Activated T-cell treated with anti-CD3 and anti-CD28 coated beads, Interleukin-2, amount 50 U/mL, for 24 hours (primary cell): ENCODE measurements around the gene BRWD1.

Source experiments
- DNase-seq: peaks from one replicate; pipeline ENCODE4 v3.0.0-alpha.2; 2020
- H3K27ac Mint-ChIP-seq: 2 replicates; pipeline ENCODE4 v1.8.0; 2020; ENCODE audit warnings: mild to moderate bottlenecking, mixed read lengths
- H3K27me3 Mint-ChIP-seq: 2 replicates; pipeline ENCODE4 v1.8.0; 2020; ENCODE audit warnings: mixed read lengths
- H3K36me3 Mint-ChIP-seq: 2 replicates; pipeline ENCODE4 v1.8.0; 2020; ENCODE audit warnings: low read depth, mixed read lengths
- H3K4me1 Mint-ChIP-seq: 2 replicates; pipeline ENCODE4 v1.8.0; 2020; ENCODE audit warnings: low read depth, mixed read lengths
- H3K4me3 Mint-ChIP-seq: 2 replicates; pipeline ENCODE4 v1.8.0; 2020; ENCODE audit warnings: mild to moderate bottlenecking, moderate library complexity, mixed read lengths
- H3K9me3 Mint-ChIP-seq: 2 replicates; pipeline ENCODE4 v1.8.0; 2020; ENCODE audit warnings: mixed read lengths

Gene BRWD1

DNA sequence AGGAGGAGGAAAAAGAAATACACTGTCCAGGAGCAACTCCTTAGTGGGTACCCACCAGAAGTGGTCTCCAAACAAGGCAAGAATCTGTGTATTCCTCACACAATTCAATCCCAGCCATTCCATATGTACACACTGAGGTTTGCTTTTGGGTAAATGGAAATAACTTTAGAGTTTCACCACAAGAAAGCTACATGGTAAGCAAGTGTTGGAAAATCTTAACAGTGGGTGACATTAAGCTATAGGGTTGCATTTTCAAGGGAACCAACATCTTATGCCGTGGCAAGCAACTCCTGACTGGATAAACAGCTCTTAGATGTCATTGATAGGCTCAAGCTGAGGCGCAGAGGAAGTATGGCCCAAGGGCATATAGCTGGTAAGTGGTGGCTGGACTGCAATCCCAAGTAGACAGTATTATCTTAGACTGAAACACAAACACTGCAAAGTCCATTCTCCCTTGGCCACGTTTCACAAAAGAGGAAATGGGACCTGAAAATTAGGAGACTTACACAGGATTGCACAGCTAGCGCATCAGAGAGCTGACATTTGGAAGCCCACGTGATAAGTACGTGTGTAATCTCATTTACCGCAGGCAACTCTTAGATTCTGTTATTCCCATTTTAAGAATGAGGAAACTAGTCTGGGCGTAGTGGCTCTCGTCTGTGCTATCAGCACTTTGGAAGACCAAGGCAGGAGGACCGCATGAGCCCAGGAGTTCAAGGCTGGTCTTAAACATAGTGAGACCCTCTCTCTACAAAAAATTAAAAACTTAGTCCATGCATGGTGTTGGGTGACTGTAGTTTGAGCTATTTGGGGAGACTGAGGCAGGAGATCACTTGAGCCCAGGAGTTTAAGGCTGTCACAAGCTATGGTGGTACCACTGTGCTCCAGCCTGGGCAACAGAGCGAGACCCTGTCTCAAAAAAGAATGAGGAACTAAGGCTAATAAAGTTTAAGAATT is 4.0 kb upstream of the BRWD1 start:
- H3K27me3 Mint-ChIP-seq, result no peaks in the 10 kb centered on the region
- H3K9me3 Mint-ChIP-seq, result no peaks in the 10 kb centered on the region
- no peak overlapping the region for H3K27ac Mint-ChIP-seq
- H3K36me3 Mint-ChIP-seq, result peaks cover 7% of the 10 kb centered on the region
- DNase-seq, result no peak
- peaks cover 19% of the 10 kb centered on the region for H3K4me1 Mint-ChIP-seq
- H3K4me3 Mint-ChIP-seq, result no peak overlapping the region

DNA sequence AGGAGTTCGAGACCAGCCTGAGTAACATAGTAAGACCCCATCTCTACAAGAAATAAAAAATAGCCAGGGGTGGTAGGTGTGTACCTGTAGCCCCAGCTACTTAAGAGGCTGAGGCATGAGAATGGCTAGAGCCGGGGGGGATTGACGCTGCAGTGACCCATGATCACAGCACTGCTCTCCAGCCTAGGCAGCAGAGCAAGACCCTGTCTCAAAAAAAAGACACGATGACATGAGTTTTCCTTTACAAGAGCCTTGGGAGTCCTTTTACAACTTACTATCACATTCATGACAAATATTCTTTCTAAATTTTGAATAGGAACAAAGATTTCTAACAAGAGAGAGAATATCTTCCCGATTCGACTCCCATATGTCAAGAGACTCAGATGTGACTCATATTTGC is 3.3 kb upstream of the BRWD1 start:
- no peaks in the 10 kb centered on the region for H3K9me3 Mint-ChIP-seq
- peaks cover 25% of the 10 kb centered on the region for H3K4me1 Mint-ChIP-seq
- peaks cover 13% of the 10 kb centered on the region for H3K36me3 Mint-ChIP-seq
- no peak overlapping the region for H3K4me3 Mint-ChIP-seq
- no peak overlapping the region for H3K27ac Mint-ChIP-seq
- DNase-seq, result no peak
- no peaks in the 10 kb centered on the region for H3K27me3 Mint-ChIP-seq

DNA sequence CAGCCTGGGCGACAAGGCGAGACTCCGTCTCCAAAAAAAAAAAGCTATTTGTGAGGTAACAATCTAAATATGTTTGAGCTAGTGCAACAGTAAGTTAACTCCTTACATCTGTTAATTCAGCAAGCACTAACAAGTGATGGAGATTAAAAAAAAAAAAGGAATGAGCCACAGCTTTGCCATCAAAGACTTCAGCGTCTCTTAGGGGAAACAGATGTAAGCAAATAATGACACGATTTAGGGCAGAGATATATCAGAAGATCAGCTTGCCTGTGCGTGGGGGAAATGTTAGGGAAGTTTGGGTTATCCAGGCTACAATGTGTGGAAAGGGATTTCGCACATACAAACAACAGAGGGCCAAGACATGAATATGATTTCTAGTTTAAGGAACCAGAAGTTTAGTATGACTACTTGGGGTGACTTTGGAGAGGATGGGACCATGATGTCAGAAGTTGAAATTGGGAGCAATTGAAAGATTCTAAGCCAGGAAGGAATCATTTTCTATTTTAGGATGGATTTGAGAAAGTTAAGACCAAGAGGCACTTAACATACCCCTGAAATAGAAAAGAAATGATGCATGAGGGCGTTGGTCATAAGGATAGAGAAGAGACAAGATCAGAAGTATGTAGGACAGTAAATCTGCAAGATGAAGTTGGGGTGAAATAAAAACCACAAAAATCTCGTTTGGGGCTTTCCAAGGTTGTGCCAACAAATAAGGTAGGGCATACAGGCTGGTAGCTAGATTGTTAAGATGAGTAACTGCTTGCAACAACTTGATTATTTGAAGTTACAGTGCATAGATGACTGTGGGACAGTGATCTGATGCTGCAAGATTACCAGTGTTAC is 2.4 kb upstream of the BRWD1 start:
- H3K27ac Mint-ChIP-seq, result peak overlapping the region; percentile 68
- H3K9me3 Mint-ChIP-seq, result no peaks in the 10 kb centered on the region
- peaks cover 20% of the 10 kb centered on the region for H3K36me3 Mint-ChIP-seq
- no peak overlapping the region for H3K4me3 Mint-ChIP-seq
- no peak for DNase-seq
- peaks cover 33% of the 10 kb centered on the region for H3K4me1 Mint-ChIP-seq
- H3K27me3 Mint-ChIP-seq, result no peaks in the 10 kb centered on the region

DNA sequence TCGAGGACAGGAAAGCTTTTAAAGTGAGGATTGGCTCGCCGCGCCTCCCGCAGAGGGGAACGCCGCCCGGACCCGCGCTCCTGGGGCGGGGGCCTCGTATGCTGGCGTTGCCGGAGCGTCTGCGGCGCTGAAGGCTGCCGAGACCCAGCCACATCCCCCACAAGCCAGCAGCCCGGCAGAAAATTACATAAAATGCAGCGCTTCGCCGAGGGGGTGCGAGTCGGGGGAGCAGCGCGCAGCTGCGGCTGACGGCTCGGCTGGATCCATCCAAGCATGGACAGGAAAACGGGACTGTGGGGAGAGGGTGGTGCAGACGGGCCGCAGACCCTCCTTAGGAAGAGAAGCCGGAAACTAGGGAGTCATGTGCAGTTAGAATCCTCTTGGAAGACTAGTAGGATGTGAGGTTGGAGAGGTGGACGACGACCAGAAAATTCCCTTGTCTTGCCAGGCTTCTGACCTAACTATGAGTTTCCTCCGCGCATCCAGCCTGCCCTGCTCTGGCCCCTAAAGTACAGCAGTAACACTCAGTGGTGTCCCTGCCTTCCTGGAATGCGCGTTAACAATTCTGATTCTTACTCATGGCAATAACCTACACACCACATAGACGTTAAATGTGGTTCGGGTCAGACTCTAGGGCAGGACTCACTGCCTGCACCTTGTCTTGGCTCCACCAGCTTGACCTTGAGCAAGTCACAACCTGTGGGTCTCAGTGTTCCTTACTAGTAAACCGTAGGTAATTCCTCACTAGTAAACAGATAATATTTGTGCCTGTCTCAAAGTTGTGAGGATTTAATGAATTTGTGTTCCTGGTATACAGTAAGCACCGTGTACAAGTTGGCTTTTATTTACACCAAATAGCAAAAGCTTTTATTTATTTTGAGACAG is 953 bp upstream of the BRWD1 start:
- no peak for DNase-seq
- Mint-ChIP-seq H3K27ac (peak overlapping the region; percentile 97), H3K27me3 (no peaks in the 10 kb centered on the region), H3K4me1 (peaks cover 39% of the 10 kb centered on the region), H3K4me3 (peak overlapping the region; percentile 90), H3K36me3 (peaks cover 31% of the 10 kb centered on the region), H3K9me3 (no peaks in the 10 kb centered on the region)

DNA sequence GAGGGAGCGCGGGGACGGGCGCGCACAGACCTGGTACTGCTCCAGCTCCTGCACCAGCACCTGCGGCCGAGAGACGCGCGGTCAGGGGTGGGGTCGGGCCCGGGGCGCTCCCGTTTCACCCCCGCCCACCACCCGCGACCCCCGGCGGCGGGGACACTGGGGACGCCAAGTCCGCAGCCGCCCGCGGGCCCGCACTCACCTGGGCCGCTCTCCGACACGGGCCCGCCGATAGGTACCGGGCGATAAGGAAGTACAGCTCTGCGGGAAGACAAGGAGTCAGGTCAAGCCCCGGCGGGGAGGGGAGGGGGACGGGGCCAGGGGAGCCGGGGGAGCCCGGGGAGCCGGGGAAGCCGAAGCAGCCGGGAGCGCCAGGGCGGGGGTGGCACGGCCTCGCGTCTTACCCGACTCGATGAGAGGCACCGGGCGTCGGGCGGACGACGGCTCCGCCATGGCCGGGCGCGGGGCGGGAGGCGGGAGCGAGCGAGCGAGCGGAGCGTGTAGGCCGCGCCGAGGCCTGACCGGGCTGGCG is 326 bp downstream of the BRWD1 start:
- peaks cover 48% of the 10 kb centered on the region for H3K4me1 Mint-ChIP-seq
- peak overlapping the region; percentile 97 for H3K27ac Mint-ChIP-seq
- no peaks in the 10 kb centered on the region for H3K27me3 Mint-ChIP-seq
- peaks cover 40% of the 10 kb centered on the region for H3K36me3 Mint-ChIP-seq
- peak overlapping the region; percentile 90 for H3K4me3 Mint-ChIP-seq
- no peaks in the 10 kb centered on the region for H3K9me3 Mint-ChIP-seq
- DNase-seq, result no peak

DNA sequence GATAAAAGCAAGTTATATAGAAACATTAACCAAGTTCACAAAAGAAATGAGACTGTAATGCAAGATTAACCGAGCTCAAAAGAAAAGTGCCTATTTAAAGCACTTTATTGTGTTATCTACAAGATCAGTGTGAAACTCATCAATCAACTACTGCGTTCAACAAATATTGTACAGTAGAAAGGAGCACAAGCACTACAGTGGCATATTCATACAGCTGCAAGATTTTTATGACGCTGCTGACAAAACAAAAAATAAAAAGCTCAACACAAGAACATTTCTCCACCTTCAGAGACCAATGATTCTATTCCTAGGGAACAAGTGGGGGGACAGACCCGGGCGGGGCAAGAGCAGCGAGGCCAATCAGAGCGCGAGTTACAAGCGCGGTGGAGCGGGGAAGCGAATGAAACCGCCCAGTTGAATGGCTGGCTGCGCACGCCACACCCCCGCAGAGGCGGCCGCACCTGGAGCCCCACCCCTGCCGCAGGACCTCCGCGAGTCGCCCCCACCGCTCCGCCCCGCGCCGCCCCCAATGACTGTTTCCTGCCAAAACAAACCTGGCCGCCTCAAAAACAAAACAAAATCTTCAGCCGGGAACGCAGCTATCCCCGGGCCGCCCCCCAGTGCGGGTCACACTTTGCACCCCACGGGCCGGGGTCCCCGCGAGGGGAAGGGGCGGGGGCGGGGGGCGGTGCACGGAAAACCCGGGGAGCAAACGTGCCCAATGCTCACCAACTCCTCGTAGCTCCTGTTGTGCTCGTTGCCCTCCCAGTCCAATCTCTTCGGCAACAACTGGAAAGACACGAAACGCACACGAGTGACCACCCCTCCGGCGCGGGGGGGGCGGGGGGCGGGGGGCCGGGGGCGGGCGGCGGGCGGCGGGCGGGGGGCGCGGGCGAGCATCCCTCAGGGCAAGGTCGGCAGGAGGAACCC is 1.1 kb downstream of the BRWD1 start:
- Mint-ChIP-seq H3K36me3 (peaks cover 45% of the 10 kb centered on the region), H3K4me1 (peaks cover 54% of the 10 kb centered on the region), H3K9me3 (no peaks in the 10 kb centered on the region), H3K4me3 (peak overlapping the region; percentile 90), H3K27ac (peak overlapping the region; percentile 94), H3K27me3 (no peaks in the 10 kb centered on the region)
- peak; percentile 98 for DNase-seq

DNA sequence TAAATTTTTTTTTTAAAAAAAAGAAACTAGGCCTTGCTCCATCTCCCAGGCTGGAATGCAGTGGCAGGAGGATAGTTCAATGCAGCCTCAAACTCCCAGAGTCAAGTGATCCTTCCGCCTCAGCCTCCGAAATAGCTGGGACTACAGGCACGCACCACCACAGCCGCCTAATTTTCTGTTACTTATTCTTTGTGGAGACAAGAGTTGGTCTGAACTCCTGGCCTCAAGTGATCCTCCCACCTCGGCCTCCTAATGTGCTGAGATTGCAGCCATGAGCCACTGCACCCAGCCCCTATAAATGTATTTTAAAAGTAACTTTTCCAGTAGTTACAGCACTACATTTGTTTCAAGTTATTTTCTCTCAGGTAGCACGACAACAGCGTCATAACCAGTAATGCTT is 2.3 kb downstream of the BRWD1 start:
- no peaks in the 10 kb centered on the region for H3K27me3 Mint-ChIP-seq
- H3K27ac Mint-ChIP-seq, result peak overlapping the region; percentile 53
- no peaks in the 10 kb centered on the region for H3K9me3 Mint-ChIP-seq
- H3K4me3 Mint-ChIP-seq, result no peak overlapping the region
- peaks cover 51% of the 10 kb centered on the region for H3K4me1 Mint-ChIP-seq
- H3K36me3 Mint-ChIP-seq, result peaks cover 48% of the 10 kb centered on the region
- no peak for DNase-seq

DNA sequence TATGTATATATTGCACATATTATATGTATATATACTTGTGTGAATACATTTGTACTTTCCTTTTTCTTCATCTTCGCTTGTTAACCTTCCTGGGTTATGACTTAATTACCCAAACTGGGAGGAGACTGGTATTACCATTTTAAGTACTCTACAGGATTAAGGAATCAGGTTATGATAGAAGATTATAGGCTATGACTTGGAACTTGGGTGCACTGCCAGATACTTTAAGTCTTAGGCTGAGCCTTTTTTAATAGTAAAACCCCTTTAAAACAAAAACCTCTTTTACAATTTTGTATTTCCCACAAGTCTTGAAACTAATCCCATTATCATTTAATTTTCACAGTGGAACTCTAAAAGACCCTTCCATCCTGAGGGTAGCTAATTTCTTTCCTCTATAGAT is 6.0 kb downstream of the BRWD1 start:
- DNase-seq, result no peak
- Mint-ChIP-seq H3K27ac (peak overlapping the region; percentile 10), H3K4me1 (peaks cover 42% of the 10 kb centered on the region), H3K9me3 (no peaks in the 10 kb centered on the region), H3K36me3 (peaks cover 61% of the 10 kb centered on the region), H3K4me3 (no peak overlapping the region), H3K27me3 (no peaks in the 10 kb centered on the region)

DNA sequence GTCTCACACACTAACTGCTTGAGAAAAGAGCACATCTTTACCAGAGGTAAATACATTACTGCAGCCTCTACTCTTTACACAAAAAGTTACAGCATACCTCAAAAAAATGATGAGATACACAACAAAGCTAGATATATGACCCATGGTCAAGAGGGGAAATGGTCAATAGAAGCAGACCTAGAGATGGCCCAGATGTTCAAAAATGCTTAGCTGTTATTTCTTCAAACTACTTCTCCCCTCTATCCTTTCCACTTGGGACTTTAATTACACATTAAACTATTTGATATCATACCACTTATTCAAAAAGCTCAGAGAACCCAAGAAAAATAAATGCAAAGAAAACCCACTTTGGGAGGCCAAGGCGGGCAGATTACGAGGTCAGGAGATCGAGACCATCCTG is 12.8 kb downstream of the BRWD1 start:
- no peak overlapping the region for H3K27ac Mint-ChIP-seq
- H3K36me3 Mint-ChIP-seq, result peaks cover 81% of the 10 kb centered on the region
- H3K4me1 Mint-ChIP-seq, result peaks cover 42% of the 10 kb centered on the region
- no peak overlapping the region for H3K4me3 Mint-ChIP-seq
- no peaks in the 10 kb centered on the region for H3K27me3 Mint-ChIP-seq
- DNase-seq, result no peak
- peaks cover 5% of the 10 kb centered on the region for H3K9me3 Mint-ChIP-seq

DNA sequence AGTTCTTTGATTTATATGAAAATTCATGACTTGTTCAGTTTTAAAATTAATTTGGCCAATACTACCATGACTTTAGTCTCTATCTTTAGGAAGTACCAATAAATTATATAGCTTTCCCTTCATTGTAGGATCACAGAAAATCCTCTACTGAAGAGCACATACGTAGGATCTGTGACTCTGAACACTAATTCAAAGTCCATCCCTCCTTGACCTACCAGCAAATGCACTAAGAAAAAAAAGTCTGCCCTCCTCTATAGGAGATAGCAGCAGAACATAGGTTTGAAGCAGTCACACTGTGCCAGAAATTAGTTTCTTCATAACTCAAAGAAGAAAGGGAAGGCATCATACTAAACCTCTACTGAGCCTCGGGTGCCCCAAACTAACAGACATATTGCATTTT is 16.5 kb downstream of the BRWD1 start:
- H3K27ac Mint-ChIP-seq, result no peak overlapping the region
- H3K4me1 Mint-ChIP-seq, result peaks cover 34% of the 10 kb centered on the region
- H3K4me3 Mint-ChIP-seq, result no peak overlapping the region
- no peak for DNase-seq
- no peaks in the 10 kb centered on the region for H3K27me3 Mint-ChIP-seq
- peaks cover 91% of the 10 kb centered on the region for H3K36me3 Mint-ChIP-seq
- peaks cover 5% of the 10 kb centered on the region for H3K9me3 Mint-ChIP-seq

DNA sequence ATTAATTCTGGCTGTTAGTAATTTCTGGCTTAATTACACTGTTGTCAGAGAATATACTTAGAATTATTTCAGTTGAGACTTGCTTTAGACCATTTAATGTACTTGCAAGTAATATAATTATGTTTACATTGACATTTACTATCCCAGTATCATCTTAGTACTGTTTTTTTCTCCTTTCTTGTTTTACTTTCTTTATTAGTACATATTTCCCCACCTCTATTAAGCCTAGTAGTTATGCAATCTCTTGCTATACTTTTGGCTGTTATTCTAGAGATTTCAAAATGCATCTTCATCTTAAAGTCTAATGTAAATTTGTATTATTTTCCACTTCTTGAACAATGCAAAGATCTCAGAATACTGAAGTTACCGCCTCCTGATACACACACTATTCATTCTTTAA is 24.4 kb downstream of the BRWD1 start:
- Mint-ChIP-seq H3K9me3 (no peaks in the 10 kb centered on the region), H3K27ac (no peak overlapping the region), H3K4me3 (no peak overlapping the region), H3K4me1 (peaks cover 6% of the 10 kb centered on the region), H3K36me3 (peaks cover 87% of the 10 kb centered on the region), H3K27me3 (no peaks in the 10 kb centered on the region)
- no peak for DNase-seq

DNA sequence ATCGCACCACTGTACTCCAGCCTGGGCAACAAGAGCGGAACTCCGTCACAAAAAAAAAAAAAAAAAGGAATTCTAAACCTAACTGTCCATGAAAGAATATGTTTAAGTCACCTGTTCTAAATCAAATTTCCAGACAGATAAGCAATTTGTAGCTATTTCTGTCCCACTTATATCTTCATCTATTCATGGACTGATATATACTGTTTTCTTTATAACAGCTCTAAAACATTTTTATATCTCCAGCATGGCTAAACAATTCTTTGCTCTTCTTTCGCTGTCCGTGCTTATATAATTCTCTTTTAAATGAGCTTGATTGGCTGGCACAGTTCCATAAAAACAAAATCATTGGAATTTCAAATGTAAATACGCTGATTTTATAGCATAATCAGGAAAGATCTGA is 30.5 kb downstream of the BRWD1 start:
- Mint-ChIP-seq H3K4me1 (no peaks in the 10 kb centered on the region), H3K36me3 (peaks cover 53% of the 10 kb centered on the region), H3K9me3 (no peaks in the 10 kb centered on the region), H3K27me3 (no peaks in the 10 kb centered on the region), H3K27ac (no peak overlapping the region), H3K4me3 (no peak overlapping the region)
- DNase-seq, result no peak

DNA sequence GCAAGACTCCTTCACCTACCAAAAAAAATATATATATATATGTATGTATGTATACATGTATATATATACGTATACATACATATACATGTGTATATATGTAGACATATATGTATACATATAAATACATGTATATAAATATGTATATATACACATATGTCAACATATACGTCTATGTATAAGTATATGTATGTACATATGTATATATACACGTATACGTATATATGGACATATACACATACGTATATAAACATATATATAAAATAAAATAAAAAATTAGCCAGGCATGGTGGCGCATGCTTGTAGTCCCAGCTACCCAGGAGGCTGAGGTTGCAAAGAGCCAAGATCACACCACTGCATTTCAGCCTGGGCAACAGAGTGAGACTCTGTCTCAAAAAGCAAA is 31.6 kb downstream of the BRWD1 start:
- no peak for DNase-seq
- no peak overlapping the region for H3K27ac Mint-ChIP-seq

More for the DNA sequence above, 31.6 kb downstream of the BRWD1 start:
- Mint-ChIP-seq H3K27me3 (no peaks in the 10 kb centered on the region), H3K4me3 (no peak overlapping the region), H3K36me3 (peaks cover 52% of the 10 kb centered on the region), H3K9me3 (no peaks in the 10 kb centered on the region), H3K4me1 (no peaks in the 10 kb centered on the region)
